ENCODE measurements around the gene KCTD8.

KCTD8 gene

DNA sequence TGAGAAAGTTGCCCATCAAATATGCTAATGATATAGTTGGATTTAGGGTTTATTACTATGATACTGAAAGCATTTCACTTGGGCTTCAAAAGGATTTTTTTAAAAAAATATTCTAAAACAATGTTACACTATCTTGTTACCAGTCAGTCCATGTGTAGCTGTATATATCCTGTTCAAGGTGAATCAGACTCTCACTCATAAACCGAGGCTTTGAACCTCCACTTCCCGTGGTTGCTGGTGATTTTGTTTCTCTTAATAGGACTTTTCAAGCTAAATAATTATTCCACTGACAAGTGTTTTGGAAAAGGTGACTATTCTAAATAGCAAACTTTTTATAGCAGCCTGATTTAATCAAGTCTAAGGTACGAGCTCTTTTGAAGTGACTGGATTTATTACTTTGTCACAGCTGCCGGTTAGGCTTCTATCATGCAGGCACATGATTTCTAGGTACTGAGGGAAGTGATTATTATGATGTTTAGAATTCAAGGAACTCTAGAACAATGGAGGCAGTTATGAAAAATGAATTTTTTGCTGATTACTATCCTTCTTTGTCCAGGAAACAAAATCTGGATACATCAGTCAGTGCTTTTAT lies 287.7 kb downstream of the KCTD8 start:
- FAIRE-seq = no peak

DNA sequence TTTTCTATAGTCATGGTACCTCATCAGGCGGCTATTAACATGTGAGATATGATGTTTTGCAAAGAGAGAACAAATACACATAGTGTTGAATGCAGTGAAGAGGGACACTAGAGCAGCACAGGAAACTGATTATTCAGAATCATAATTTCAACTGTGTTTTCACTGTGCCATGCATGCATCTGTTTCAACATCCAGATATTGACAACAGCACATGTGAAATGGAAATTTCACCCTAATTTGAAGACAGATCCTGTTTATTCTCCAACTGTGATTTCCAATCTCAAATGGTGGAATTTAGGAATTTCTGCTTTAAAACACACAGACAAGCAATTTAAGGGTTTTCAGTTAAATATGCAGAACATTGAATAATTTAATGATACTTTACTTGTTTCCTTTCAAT lies 288.6 kb downstream of the KCTD8 start:
- no peak for FAIRE-seq

DNA sequence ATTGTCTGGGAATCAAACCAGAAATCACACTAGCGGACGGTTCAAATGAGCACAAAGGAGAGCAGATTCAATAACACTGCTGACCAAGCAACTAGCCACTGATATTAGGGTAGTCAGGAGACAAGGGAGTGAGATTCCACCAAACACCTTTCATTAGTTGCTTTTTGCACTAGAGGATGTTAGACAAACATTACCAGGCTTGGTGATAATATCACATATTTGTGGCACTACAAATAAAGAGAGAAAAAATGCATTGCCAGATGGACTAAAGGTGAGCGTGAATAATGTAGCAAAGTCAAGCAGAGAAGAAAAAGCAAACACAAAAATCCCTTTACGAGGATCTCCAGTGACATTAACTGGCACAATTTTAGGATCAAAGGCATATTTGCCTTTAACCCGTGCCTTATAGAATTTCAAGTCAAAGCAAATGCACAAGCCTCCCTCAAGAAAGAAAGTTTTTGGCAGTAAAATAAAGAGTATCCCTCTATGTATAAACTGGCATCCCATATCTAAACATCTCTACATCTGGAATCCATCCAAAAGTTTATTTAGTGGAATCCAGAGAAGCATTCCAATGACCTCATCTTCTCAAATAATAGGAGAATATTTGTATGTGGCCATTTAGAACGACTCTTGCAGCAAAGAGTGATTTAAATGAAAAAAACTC lies 290.9 kb downstream of the KCTD8 start:
- FAIRE-seq = no peak

DNA sequence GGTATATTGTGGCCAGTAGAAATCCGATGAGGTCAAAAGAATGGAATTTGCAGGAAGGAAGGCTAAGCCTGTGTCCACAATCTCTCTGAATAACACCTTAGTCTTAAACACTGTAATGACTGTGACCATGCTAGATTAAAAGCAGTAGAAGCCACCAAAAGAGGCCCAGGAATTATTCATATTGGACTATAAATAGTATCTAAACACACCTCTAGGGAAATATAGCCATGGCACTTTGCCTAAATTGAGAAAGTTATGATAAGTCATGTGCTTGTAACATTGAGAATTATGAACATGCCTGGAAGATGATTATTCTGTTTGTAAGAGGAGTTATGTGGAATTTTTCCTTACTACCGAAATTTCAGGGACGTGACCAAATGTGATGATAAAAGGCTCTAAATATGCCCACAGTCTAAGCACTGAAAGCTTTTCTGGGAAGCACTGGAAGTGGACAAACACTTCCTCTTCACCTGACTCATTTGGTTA lies 298.5 kb downstream of the KCTD8 start:
- FAIRE-seq = no peak

DNA sequence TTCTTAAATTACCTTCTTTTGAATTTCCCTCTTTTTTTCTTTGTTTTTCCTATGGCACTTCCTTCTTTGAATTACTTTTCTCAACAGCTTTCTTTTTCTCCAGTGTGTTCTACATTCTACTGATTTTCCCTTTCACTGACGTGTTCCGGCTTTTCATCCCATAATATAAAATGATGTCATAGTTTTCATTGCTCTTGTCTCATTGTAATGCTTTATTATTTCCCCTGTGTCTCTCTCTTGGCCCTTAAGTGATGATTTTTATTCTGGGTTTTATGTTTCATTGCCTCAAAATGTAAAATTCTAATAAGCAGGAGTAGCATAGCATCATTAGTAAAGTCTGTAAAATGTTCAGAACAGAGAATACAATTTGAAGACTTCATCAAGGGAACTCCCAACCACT lies 299.3 kb downstream of the KCTD8 start:
- no peak for FAIRE-seq

DNA sequence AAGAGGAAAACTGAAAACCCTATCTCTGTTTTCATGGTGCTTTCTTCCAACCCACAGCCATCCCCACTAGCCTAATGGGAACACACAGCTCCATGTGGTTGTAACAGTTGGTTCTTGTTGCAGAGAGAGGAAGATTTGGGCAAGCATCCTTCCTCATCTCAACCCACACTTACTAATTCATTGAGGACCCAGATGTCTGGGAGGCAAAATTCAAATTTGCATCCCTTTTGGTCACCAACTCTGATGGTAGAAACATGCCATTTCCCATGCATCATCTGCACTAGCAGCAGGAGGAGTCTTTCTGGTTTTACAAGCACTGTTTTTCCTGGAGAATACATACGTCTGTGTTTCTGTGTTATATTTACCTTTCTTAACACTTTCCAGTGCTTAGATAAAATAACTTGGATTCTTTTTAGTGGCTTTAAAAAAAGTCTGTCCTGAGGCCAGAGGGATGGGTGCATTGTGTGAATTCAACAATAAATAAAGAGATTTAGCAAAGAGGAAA lies 301.0 kb downstream of the KCTD8 start:
- no peak for FAIRE-seq

DNA sequence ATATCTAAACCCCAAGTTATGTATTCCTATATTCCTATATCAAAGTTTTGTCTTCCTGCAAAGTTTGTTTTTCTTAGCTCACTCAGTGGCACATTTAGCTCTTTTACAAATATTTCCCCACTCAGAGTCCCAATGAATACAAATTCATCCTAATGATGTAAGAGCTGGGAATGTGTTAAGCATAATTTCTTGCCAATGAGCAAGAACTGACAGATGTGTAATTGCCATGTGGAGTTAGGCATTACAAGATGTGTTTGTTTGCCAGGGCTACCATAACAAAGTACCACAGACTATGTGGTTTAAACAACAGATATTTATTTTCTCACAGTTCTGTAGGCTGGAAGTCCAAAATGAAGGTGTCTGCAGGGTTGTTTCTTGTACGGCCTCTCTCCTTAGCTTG lies 302.1 kb downstream of the KCTD8 start:
- no peak for FAIRE-seq

DNA sequence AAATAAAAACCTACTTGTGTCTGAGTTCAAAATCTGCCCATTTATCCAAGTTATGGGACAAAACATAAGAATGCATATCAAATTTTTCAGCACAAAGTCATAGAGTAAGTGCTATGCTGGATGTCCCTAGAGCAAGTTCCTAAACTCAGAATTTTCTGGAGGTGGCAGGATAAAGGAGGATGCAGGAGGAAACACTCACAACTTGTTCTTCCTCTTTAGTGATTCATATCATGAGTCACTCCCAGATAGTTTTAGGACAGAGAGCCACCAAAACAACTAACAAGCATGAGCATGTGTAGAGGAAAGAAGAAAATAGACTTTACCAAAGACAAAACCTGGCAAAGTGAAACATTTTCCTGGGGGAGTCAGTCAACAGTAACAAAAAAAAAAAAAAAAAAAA lies 302.7 kb downstream of the KCTD8 start:
- FAIRE-seq = no peak

DNA sequence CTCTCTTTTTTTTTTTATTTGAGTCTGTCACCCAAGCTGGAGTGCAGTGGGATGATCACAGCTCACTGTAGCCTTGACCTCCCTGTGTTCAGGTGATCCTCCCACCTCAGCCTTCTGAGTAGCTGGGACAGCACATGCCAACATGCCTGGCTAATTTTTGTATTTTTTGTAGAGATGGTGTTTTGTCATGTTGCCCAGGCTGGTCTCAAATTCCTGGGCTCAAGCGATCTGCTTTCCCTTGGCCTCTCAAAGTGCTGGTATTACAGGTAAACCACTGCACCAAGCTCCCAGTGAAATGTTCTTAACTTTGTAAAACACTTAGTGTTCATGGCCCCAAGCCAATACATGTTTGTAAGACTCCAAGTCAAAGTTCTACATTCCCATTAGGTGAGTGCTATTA lies 316.1 kb downstream of the KCTD8 start:
- FAIRE-seq = no peak

All from TTC549 (cell line).